Loucy (cell line): ENCODE data around the gene IGFBP5.

Source experiments
- H2AFZ ChIP-seq: fragments of 200-600 bp; sonication (generic); 2 replicates; pipeline ENCODE4 v1.6.0; 2016; ENCODE audit warnings: antibody characterized with exemption, mild to moderate bottlenecking, low read length, moderate library complexity
- H3F3A ChIP-seq: fragments of 200-600 bp; 2 replicates; pipeline ENCODE4 v1.6.0; 2016; ENCODE audit warnings: antibody characterized with exemption, low read depth, mild to moderate bottlenecking
- H3K27me3 ChIP-seq: fragments of 200-600 bp; sonication (generic); 2 replicates; pipeline ENCODE4 v1.6.1; 2014; ENCODE audit warnings: low read length, mild to moderate bottlenecking; ENCODE audit not compliant: insufficient read depth, poor library complexity, severe bottlenecking
- H3K36me3 ChIP-seq: fragments of 200-600 bp; sonication (generic); 2 replicates; pipeline ENCODE4 v1.6.1; 2016; ENCODE audit warnings: low read length; ENCODE audit not compliant: insufficient read depth
- H3K4me1 ChIP-seq: fragments of 200-600 bp; sonication (generic); 2 replicates; pipeline ENCODE4 v1.5.1; 2014; ENCODE audit warnings: low read length, mild to moderate bottlenecking; ENCODE audit not compliant: insufficient read depth, poor library complexity, severe bottlenecking
- H3K4me2 ChIP-seq: fragments of 200-600 bp; sonication (generic); 2 replicates; pipeline ENCODE4 v1.6.0; 2014; ENCODE audit warnings: antibody characterized with exemption, low read length, low read depth, mild to moderate bottlenecking; ENCODE audit not compliant: poor library complexity, severe bottlenecking
- H3K4me3 ChIP-seq: fragments of 200-600 bp; sonication (generic); 2 replicates; pipeline ENCODE4 v1.5.1; 2014; ENCODE audit warnings: low read length, mild to moderate bottlenecking, mixed read lengths; ENCODE audit not compliant: poor library complexity, severe bottlenecking
- H3K79me2 ChIP-seq: fragments of 200-600 bp; sonication (generic); 2 replicates; pipeline ENCODE4 v1.6.1; 2014; ENCODE audit warnings: low read length; ENCODE audit not compliant: insufficient read depth
- H3K9ac ChIP-seq: fragments of 200-600 bp; sonication (generic); 2 replicates; pipeline ENCODE4 v1.6.0; 2014; ENCODE audit warnings: mild to moderate bottlenecking, low read depth, low read length, moderate library complexity; ENCODE audit not compliant: poor library complexity, severe bottlenecking
- H3K9me2 ChIP-seq: fragments of 200-600 bp; sonication (generic); replicated peaks from 2 replicates; pipeline ENCODE4 v1.6.1; 2016; ENCODE audit warnings: low read depth, low read length, mixed read lengths
- H3K9me3 ChIP-seq: fragments of 200-600 bp; sonication (generic); 2 replicates; pipeline ENCODE4 v1.6.1; 2014; ENCODE audit warnings: mild to moderate bottlenecking, antibody characterized with exemption, low read length, low read depth; ENCODE audit not compliant: insufficient read depth
- H4K20me1 ChIP-seq: fragments of 200-600 bp; sonication (generic); 2 replicates; pipeline ENCODE4 v1.6.0; 2014; ENCODE audit warnings: antibody characterized with exemption, low read length, mild to moderate bottlenecking; ENCODE audit not compliant: insufficient read depth, poor library complexity, severe bottlenecking
- CTCF ChIP-seq: fragments of 200-600 bp; sonication (generic); conservative IDR thresholded peaks from 2 replicates; pipeline ENCODE4 v1.5.1; 2014; ENCODE audit warnings: mild to moderate bottlenecking, antibody characterized with exemption, low read length
- EZH2phosphoT487 ChIP-seq: fragments of 200-600 bp; IDR thresholded peaks from 2 replicates; pipeline ENCODE4 v1.6.1; 2018; ENCODE audit warnings: antibody characterized with exemption, mild to moderate bottlenecking, moderate library complexity, borderline replicate concordance

IGFBP5 gene

GRCh38 chr2:216653093-216653799 is 42.1 kb downstream of the IGFBP5 start:
- no peaks in the 10 kb centered on the region for H3F3A ChIP-seq
- peak overlapping the region; percentile 16 for H3K4me2 ChIP-seq
- H3K4me3 ChIP-seq = no peak overlapping the region
- H3K27me3 ChIP-seq = no peaks in the 10 kb centered on the region
- TF ChIP-seq EZH2phosphoT487 (no peak), CTCF (no peak)
- H4K20me1 ChIP-seq = peaks cover 84% of the 10 kb centered on the region
- H3K9me2 ChIP-seq = no peaks in the 10 kb centered on the region
- peaks cover 98% of the 10 kb centered on the region for H3K79me2 ChIP-seq
- no peaks in the 10 kb centered on the region for H3K9me3 ChIP-seq
- H3K4me1 ChIP-seq = peaks cover 37% of the 10 kb centered on the region
- no peak overlapping the region for H2AFZ ChIP-seq
- peaks cover 81% of the 10 kb centered on the region; the same call in 1 of the 2 replicates for H3K36me3 ChIP-seq
- H3K9ac ChIP-seq = no peak overlapping the region

GRCh38 chr2:216652566-216652965 is 42.8 kb downstream of the IGFBP5 start:
- Histone ChIP-seq H3K4me1 (peaks cover 37% of the 10 kb centered on the region), H2AFZ (no peak overlapping the region), H3K9me2 (no peaks in the 10 kb centered on the region), H3F3A (no peaks in the 10 kb centered on the region), H3K9ac (no peak overlapping the region), H3K27me3 (no peaks in the 10 kb centered on the region), H3K36me3 (peaks cover 81% of the 10 kb centered on the region; the same call in 1 of the 2 replicates), H3K79me2 (peaks cover 98% of the 10 kb centered on the region), H3K9me3 (no peaks in the 10 kb centered on the region), H3K4me3 (no peak overlapping the region), H3K4me2 (peak overlapping the region; percentile 7), H4K20me1 (peaks cover 84% of the 10 kb centered on the region)
- TF ChIP-seq CTCF (no peak), EZH2phosphoT487 (no peak)

GRCh38 chr2:216651351-216651881 is 43.9 kb downstream of the IGFBP5 start:
- H3K27me3 ChIP-seq = no peaks in the 10 kb centered on the region
- no peaks in the 10 kb centered on the region for H3K9me2 ChIP-seq
- peaks cover 76% of the 10 kb centered on the region; the same call in 1 of the 2 replicates for H3K36me3 ChIP-seq
- H2AFZ ChIP-seq = no peak overlapping the region
- no peaks in the 10 kb centered on the region for H3F3A ChIP-seq
- peaks cover 98% of the 10 kb centered on the region for H3K79me2 ChIP-seq
- peaks cover 37% of the 10 kb centered on the region for H3K4me1 ChIP-seq
- peaks cover 78% of the 10 kb centered on the region for H4K20me1 ChIP-seq
- no peak overlapping the region for H3K9ac ChIP-seq
- no peak overlapping the region for H3K4me3 ChIP-seq
- TF ChIP-seq EZH2phosphoT487 (no peak), CTCF (no peak)
- H3K9me3 ChIP-seq = no peaks in the 10 kb centered on the region
- H3K4me2 ChIP-seq = peak overlapping the region; percentile 15
